Measurements from ENCODE around the gene RBM14. TPM values are rescaled to one million over a fixed set of nuclear protein-coding genes. Genes with fewer than 3 reads are reported as not detected.

RBM14 gene
- total and polyA plus RNA-seq, 9 of the 15 experiments (the other 6 are each of a cell fraction or from before 2014, with no cell fraction given), result 5.5 to 131 (median 42.6) TPM

DNA sequence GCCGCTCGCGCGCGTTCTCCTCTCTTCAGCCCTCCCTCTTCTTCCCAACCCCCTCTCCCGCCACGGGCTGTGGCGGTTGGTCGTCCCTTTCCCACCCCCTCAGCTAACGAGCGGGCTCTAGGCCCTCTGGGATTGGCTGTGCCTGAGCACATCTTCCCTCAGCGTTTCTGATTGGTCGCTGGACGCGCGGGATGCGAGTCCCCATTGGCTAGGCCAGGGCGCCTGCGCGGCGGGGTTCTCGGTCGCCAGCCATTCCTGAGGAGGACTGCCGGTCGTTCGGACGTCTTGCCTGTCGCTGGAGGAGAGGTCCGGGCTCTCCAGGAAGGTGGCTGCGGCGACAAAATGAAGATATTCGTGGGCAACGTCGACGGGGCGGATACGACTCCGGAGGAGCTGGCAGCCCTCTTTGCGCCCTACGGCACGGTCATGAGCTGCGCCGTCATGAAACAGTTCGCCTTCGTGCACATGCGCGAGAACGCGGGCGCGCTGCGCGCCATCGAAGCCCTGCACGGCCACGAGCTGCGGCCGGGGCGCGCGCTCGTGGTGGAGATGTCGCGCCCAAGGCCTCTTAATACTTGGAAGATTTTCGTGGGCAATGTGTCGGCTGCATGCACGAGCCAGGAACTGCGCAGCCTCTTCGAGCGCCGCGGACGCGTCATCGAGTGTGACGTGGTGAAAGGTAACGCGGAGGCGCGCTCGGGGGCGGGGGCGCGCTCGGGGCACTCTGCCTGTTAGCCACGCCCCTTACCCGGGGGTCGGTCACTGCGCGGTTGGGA is at the start of gene RBM14 (continued):
- TF ChIP-seq MYBL2 (IDR thresholded peaks at IDR 0.05; ENCODE audit: low read depth) (peak; percentile 90), MYBL2 (CRISPR knock-in tag; IDR thresholded peaks at IDR 0.05; ENCODE audit: borderline replicate concordance) (no peak), GATA2 (CRISPR knock-in tag; IDR thresholded peaks at IDR 0.05) (no peak), ZBTB11 (CRISPR knock-in tag; IDR thresholded peaks at IDR 0.05) (peak in 2 of 3 experiments; percentile 14 to 84; a peak in 2 of 6 replicates), POU5F1 (IDR thresholded peaks at IDR 0.05; ENCODE audit: borderline replicate concordance, low read depth, low read length, partially characterized antibody) (no peak), L3MBTL2 (IDR thresholded peaks at IDR 0.05) (peak; percentile 92), ZNF197 (CRISPR knock-in tag; IDR thresholded peaks at IDR 0.05; ENCODE audit: low read depth) (peak; percentile 93; the same call in 1 of the 2 replicates), SNAPC5 (CRISPR knock-in tag; IDR thresholded peaks at IDR 0.05) (no peak), ETV5 (CRISPR knock-in tag; IDR thresholded peaks at IDR 0.05; ENCODE audit: low read depth) (peak; percentile 19; the same call in 1 of the 2 replicates), ZNF224 (CRISPR knock-in tag; IDR thresholded peaks at IDR 0.05) (no peak), ZBTB1 (CRISPR knock-in tag; IDR thresholded peaks at IDR 0.05; ENCODE audit: borderline replicate concordance, low read depth) (0 out of 2 replicates have a peak, but pooled peaks have one; percentile 54), GATAD2A (IDR thresholded peaks at IDR 0.05) (no peak), CTBP1 (IDR thresholded peaks at IDR 0.05; ENCODE audit: borderline replicate concordance) (peak; percentile 55; the same call in 1 of the 2 replicates), MAFF (IDR thresholded peaks at IDR 0.05; ENCODE audit: low read length) (no peak), ZNF644 (tag; IDR thresholded peaks at IDR 0.05; ENCODE audit: low read depth) (peak; percentile 91), FOXO4 (CRISPR knock-in tag; IDR thresholded peaks at IDR 0.05) (no peak), ZBTB2 (IDR thresholded peaks at IDR 0.05) (peak; percentile 86)
- TF ChIP-seq, protein P1, sequence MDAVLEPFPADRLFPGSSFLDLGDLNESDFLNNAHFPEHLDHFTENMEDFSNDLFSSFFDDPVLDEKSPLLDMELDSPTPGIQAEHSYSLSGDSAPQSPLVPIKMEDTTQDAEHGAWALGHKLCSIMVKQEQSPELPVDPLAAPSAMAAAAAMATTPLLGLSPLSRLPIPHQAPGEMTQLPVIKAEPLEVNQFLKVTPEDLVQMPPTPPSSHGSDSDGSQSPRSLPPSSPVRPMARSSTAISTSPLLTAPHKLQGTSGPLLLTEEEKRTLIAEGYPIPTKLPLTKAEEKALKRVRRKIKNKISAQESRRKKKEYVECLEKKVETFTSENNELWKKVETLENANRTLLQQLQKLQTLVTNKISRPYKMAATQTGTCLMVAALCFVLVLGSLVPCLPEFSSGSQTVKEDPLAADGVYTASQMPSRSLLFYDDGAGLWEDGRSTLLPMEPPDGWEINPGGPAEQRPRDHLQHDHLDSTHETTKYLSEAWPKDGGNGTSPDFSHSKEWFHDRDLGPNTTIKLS (IDR thresholded peaks at IDR 0.05; ENCODE audit: borderline replicate concordance, low read depth), result peak; percentile 86; the same call in 1 of the 2 replicates

Measured in K562 (cell line).